SK-N-DZ (cell line): ENCODE measurements around the gene TSPAN9.

ENCODE experiments used
- DNase-seq: peaks from one replicate; pipeline ENCODE4 v3.0.0-alpha.2; 2015; ENCODE audit warnings: low spot score

TSPAN9 gene

GRCh38 chr12:3123729-3124128 lies 46.5 kb downstream of the TSPAN9 start:
- DNase-seq: no peak

- no peak for DNase-seq
Measured at GRCh38 chr12:3124917-3125316, 47.7 kb downstream of the TSPAN9 start.

GRCh38 chr12:3125674-3126073 lies 48.5 kb downstream of the TSPAN9 start:
- DNase-seq: no peak

- no peak for DNase-seq
Measured at GRCh38 chr12:3127832-3128231, 50.7 kb downstream of the TSPAN9 start.

GRCh38 chr12:3128498-3129293 lies 51.5 kb downstream of the TSPAN9 start:
- DNase-seq: no peak

- no peak for DNase-seq
Measured at GRCh38 chr12:3129301-3130056, 52.3 kb downstream of the TSPAN9 start.

- DNase-seq: no peak
Measured at GRCh38 chr12:3130057-3130830, 53.1 kb downstream of the TSPAN9 start.

GRCh38 chr12:3131129-3131528 lies 54.0 kb downstream of the TSPAN9 start:
- DNase-seq: no peak

- DNase-seq: peak; percentile 39
Measured at GRCh38 chr12:3132636-3133404, 55.6 kb downstream of the TSPAN9 start.

- no peak for DNase-seq
Measured at GRCh38 chr12:3133405-3133783, 56.2 kb downstream of the TSPAN9 start.

- DNase-seq: no peak
Measured at GRCh38 chr12:3134126-3134525, 56.9 kb downstream of the TSPAN9 start.

- DNase-seq: no peak
Measured at GRCh38 chr12:3134526-3135135, 57.5 kb downstream of the TSPAN9 start.

- peak; percentile 87 for DNase-seq
Measured at GRCh38 chr12:3135522-3136461, 58.6 kb downstream of the TSPAN9 start.

GRCh38 chr12:3136641-3137267 lies 59.6 kb downstream of the TSPAN9 start:
- DNase-seq: no peak

GRCh38 chr12:3137268-3137781 lies 60.1 kb downstream of the TSPAN9 start:
- peak; percentile 63 for DNase-seq

- no peak for DNase-seq
Measured at GRCh38 chr12:3137814-3138445, 60.8 kb downstream of the TSPAN9 start.

- DNase-seq: no peak
Measured at GRCh38 chr12:3138941-3139511, 61.8 kb downstream of the TSPAN9 start.

- DNase-seq: no peak
Measured at GRCh38 chr12:3139760-3140159, 62.6 kb downstream of the TSPAN9 start.
